Fibroblast of peridontal ligament (primary cell): ENCODE measurements around the gene C20orf96.
A peak's percentile ranks its signal among the peaks of the same experiment; 100 is the strongest.
"Not testable (repeated sequence)": the region's sequence is repeated elsewhere in the genome, so short reads cannot be mapped to it uniquely, and the experiment has no call there.

Experiments
- DNase-seq: peaks from one replicate; pipeline ENCODE4 v3.0.0-alpha.2; 2010; ENCODE audit errors: extremely low read depth

C20orf96 gene, protein sequence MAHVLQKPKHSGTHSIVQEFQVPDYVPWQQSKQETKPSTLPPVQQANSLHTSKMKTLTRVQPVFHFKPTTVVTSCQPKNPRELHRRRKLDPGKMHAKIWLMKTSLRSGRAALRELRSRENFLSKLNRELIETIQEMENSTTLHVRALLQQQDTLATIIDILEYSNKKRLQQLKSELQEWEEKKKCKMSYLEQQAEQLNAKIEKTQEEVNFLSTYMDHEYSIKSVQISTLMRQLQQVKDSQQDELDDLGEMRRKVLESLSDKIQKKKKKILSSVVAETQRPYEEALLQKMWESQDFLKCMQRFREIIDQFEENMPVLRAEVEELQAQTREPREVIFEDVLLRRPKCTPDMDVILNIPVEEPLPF

DNA sequence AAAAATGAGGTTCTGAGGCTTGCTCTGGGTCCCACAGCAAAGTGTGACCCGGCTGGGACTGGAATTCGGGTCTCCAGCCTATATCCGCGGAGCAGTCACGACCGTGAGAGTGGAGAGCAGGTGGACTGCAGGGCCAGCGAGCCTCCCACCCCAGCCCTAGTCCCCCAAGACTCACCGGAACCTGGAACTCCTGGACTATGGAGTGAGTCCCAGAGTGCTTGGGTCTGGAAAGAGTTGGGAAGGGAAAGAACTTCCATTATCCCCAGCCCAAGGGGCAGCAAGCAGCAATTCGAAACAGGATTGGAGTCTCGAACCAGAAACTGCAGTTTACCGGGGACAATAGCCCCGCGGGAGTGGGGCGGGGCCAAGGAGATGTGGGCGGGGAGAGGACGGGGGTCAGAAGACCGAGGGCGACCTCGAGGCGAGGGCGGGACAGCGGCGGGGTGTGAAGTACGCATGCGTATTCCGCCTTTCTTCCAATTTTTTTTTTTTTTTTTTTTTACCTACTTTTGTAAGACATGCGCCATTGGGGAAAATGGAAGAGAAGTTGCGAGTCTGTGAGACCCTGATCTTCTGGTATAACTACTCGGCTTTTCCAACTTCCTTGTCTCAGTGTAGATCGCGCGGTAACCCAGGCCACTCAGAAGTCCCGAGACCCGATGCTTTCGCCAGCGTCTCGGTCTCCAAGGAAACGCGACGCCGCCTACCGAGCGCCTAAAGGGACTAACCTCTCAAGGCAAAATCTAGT is at the start of gene C20orf96:
TSS of gene C20orf96 (minus strand) at position 667 of the 748 bp plus-strand sequence. CDS start at position 527, 140 bp downstream.
- DNase-seq, result peak; percentile 97

- DNase-seq, result not testable (repeated sequence)
Observed at GRCh38 chr20:336040-336439, 45.5 kb upstream of the C20orf96 start.

DNA sequence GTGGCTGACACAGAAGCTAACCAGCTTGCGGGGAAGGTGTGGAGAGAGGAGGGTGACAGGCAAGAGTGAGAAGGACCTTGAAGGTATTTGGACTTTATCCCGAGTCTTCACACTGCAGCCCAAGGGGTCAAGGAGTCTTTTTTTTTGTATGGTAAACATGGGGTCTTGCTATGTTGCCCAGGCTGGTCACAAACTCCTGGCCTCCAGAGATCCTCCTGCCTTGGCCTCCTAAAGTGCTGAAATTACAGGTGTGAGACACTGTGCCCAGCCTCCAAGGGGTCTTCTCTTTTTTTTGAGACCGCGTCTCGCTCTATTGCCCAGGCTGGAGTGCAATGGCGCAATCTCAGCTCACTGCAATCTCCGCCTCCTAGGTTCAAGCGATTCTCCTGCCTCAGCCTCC is 44.0 kb upstream of the C20orf96 start:
- no peak for DNase-seq

DNA sequence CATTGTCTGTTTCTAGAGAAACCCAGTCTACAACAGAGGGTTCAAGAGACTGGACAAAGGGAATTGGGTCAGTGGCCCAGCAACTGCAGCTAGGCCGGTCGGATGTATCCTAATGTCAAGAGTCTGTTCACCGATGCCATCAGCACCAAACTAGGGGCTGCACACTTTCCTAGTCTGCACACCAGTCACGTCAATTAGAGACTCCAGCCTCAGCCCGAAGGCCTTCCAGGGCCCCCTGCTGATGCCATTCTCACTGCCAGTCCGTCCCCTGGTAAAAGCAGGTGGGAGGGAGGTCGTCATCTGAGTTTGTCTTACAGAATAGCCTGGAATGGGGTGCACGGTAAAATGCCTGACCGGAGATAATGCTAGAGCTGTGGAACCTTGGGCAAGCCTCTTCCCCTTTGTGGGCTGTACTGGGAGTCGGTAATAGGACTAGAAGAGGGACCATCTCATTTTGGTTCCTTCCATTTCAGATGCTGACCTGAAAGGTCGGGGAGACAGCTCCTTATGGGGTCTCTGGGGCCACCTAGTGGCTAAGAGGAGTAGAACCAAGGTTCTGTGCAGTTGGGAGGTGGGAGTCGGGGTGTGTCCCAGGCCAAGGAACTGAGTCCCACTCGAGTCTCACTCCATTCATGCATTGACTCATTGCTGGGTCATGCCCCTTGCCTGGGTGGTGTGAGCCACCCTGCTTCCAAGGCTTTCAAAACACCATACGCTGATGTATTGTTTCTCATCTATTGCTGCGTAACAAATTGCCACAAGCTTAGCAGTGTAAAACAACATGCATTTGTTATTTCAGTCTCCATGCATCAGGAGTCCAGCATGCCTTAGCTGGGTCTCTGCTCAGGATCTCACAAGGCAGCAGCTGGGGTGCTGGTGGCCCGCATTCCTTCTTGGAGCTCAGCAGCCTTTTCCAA is 39.9 kb upstream of the C20orf96 start:
- peak; percentile 72 for DNase-seq

DNA sequence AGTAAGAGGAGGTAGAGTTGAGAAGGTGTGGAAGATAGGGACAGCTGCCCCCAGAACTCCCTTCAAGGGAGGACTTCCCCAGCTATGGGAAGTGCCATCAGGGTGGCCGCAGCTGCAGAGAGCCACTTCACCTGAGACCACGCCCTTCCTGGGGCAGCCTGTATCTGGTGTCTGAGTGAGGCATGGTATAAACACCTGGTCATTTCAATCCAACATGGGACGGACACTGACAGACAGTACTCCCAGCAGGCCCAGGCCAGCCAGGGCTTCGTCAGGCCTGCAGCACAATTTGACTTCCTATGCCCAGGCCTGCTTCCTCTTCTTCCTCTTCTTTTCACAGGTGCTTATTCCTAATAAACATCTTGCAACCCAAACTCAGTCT is 39.3 kb upstream of the C20orf96 start:
- DNase-seq, result no peak

GRCh38 chr20:328975-329695 is 38.6 kb upstream of the C20orf96 start:
- DNase-seq, result no peak

- no peak for DNase-seq
Observed at GRCh38 chr20:328027-328974, 37.8 kb upstream of the C20orf96 start.

- peak; percentile 81 for DNase-seq
Observed at GRCh38 chr20:327186-328026, 36.9 kb upstream of the C20orf96 start.

DNA sequence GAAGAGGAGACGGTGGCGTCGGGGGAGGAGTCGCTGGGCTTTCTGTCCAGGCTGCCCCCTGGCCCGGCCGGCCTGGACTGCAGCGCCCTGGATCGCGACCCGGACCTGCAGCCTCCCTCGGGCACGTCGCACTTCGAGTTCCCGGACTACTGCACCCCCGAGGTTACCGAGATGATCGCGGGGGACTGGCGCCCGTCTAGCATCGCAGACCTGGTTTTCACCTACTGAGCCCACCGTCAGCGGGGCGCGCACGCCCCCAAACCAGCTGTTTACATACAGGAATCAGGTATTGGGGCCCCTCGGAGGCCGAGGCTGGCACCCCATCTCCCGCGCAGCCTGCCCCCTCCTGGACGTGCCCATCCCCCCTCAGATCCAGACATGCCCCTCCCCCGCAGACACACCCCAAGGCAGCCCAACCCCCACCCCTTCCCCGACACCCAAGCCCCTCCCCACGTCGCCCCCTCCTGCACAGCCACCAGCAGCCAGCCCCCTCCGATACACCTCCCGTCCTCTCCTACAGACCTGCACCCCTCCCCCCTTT is 36.2 kb upstream of the C20orf96 start:
- DNase-seq, result no peak

DNA sequence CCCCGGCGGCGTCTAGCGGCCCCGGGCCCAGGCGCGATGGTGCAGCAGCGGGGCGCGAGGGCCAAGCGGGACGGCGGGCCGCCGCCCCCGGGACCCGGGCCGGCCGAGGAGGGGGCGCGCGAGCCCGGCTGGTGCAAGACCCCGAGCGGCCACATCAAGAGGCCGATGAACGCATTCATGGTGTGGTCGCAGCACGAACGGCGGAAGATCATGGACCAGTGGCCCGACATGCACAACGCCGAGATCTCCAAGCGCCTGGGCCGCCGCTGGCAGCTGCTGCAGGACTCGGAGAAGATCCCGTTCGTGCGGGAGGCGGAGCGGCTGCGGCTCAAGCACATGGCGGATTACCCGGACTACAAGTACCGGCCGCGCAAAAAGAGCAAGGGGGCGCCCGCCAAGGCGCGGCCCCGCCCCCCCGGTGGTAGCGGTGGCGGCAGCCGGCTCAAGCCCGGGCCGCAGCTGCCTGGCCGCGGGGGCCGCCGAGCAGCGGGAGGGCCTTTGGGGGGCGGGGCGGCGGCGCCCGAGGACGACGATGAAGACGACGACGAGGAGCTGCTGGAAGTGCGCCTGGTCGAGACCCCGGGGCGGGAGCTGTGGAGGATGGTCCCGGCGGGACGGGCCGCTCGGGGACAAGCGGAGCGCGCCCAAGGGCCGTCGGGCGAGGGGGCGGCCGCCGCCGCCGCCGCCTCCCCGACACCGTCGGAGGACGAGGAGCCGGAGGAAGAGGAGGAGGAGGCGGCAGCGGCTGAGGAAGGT is 35.5 kb upstream of the C20orf96 start:
- DNase-seq, result peak; percentile 48

DNA sequence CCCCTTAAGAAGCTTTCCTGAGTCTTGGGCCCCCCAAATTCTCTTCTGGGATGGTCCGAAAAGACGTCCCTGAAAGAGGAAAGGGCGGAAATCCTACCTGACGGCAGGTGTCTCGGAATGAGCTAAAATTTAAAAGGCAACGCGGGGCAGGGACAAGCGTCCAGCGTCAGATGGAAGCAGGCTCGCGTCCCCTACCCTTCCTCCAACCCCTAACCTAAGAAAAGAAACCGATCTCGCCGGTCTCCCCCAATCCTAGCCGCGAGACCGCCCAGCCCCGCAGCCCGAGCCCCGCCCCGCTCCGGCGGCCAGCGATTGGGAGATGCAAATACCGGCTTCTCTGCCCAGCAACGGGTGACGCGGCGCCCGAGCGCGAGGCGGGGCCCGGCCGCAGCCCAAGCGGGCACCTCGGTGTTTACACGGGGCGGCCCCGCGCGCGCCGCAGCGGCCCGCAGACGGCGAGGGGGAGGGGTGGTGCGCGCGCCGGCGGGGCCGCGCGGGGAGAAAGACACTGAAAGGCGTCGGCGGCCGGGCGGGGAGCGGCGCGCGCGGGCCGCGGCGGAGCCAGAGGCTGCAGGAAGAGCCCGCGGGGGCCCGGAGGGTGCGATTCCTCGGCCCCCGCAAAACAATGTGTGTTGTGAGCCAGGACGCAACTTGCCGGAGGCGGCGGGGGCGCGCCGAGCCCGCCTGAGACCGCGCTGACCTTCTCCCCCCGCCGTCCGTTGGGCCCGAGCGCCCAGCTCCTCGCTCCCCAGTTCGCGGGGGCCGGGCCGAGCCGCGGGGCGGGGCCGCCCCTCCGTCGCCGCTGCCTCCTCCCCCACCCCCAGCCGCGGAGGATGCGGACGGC is 34.7 kb upstream of the C20orf96 start, which contains the start of gene SOX12:
TSS of gene SOX12 (plus strand) at position 508 of the 844 bp plus-strand sequence. CDS start 373 bp downstream, outside the sequence.
- peak; percentile 81 for DNase-seq

DNA sequence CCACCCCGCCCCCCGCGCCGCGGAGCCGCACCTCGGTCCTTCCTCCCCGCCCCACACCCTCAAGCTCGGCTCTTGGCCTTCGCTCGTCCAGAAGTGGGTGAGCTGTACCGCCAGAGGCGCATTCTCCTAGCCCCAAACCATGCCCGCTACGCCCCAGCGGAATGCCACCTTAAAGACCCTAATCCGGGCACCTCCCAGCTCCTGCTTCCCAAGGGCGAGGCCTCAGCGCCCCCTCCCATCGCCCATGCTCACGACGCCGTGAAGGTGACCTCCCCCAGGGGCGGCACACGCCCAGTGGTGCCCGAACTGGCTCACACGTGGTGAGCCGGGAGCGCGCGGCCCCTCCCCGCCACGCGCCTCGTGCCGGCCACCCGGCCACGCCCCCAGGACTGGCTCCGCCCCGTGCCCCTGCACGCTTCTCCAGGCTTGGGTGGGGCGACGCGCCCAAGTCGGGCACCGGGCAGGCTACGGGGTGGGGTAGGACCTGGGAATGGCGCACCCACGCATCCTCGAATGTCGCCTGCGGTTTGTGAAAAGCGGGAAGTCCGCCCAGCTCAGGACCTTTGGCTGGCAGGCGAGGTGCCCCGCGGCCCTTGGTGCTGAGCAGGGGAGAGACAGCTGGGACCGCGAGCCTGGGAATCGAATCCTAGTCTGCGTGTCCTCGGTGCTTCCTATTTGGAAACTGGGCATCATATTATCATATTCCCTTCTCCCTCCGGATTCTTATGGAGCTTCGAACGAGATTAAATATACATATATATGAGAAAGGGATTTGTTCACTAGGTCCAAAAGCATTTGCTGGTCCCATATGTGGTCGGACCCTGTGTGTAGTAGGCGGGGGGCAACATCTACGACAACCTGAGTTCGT is 33.9 kb upstream of the C20orf96 start:
- DNase-seq, result peak; percentile 62

GRCh38 chr20:316316-317068 is 25.9 kb upstream of the C20orf96 start:
- DNase-seq, result peak; percentile 91

DNA sequence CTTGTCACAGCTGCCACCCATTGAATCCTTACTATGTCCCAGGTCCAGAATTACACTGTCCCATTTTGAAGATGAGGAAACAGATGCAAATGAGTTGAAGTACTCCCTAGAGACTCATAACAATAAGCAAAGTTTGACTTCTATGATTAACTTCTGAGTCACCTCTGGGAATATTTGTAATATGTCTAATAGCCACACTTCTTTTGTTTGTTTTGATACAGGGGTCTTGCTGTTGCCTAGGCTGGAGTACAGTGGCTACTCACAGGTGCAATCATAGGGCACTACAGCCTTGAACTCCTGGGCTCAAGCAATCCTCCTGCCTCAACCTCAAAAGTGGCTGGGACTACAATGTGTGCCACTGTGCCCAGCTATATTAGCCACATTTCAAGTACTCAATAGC is 23.4 kb upstream of the C20orf96 start:
- DNase-seq, result no peak

DNA sequence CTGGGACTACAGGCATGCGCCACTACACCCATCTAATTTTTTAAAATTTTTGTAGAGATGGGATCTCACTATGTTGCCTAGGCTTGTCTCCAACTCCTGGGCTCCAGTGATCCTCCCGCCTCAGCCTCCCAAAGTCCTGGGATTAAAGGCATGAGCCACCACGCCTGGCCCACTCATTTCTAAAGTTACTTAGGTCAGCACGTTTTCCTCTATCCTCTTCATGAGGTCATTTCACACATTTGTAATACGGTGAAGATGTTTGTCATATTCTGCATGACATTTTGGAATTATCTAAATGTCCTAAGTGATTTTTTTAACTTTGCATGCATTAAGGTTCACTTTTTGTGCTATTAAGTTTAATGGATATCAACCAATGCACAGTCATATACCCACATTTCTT is 22.9 kb upstream of the C20orf96 start:
- DNase-seq, result no peak
